OCI-LY1 (cell line): ENCODE data around the gene PRAMEF12.

ENCODE experiments used
- EZH2 ChIP-seq: fragments of 200-600 bp; sonication (generic), shearing (Covaris generic); IDR thresholded peaks from 2 replicates; pipeline ENCODE4 v1.8.0; 2017; ENCODE audit warnings: borderline replicate concordance, mixed run types, mild to moderate bottlenecking, antibody characterized with exemption, low read length, moderate library complexity, mixed read lengths
- TF ChIP-seq, protein P1 (sequence below): fragments of 200-600 bp; sonication (generic), shearing (Covaris generic); IDR thresholded peaks from 2 replicates; pipeline ENCODE4 v1.5.1; 2017; ENCODE audit warnings: mild to moderate bottlenecking, antibody characterized with exemption, low read length, moderate library complexity, mixed read lengths

DNA sequence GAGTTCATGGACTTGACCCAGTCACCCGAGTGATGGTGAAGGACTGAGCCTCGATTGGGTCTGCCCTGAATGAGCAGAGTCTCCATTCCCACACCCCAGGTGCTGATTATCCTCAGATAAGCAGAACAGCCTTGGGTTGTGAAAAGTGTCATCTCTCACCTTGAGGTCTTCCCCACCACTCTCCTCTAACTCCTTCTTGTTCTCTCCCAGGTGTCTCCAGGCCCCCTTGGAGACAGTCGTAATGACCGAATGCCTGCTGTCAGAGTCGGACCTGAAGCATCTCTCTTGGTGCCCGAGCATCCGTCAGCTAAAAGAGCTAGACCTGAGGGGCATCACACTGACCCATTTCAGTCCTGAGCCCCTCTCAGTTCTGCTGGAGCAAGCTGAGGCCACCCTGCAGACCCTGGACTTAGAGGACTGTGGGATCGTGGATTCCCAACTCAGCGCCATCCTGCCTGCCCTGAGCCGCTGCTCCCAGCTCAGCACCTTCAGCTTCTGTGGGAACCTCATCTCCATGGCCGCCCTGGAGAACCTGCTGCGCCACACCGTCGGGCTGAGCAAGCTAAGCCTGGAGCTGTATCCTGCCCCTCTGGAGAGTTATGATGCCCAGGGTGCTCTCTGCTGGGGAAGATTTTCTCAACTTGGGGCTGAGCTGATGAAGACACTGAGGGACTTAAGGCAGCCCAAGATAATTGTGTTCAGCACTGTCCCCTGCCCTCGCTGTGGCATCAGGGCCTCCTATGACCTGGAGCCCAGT is 3.4 kb downstream of the PRAMEF12 start:
- TF ChIP-seq, protein P1, sequence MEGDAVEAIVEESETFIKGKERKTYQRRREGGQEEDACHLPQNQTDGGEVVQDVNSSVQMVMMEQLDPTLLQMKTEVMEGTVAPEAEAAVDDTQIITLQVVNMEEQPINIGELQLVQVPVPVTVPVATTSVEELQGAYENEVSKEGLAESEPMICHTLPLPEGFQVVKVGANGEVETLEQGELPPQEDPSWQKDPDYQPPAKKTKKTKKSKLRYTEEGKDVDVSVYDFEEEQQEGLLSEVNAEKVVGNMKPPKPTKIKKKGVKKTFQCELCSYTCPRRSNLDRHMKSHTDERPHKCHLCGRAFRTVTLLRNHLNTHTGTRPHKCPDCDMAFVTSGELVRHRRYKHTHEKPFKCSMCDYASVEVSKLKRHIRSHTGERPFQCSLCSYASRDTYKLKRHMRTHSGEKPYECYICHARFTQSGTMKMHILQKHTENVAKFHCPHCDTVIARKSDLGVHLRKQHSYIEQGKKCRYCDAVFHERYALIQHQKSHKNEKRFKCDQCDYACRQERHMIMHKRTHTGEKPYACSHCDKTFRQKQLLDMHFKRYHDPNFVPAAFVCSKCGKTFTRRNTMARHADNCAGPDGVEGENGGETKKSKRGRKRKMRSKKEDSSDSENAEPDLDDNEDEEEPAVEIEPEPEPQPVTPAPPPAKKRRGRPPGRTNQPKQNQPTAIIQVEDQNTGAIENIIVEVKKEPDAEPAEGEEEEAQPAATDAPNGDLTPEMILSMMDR, result no peak
- no peak for TF ChIP-seq EZH2
